Astrocyte of the spinal cord (primary cell): ENCODE measurements around the gene CHCHD3.
"Not testable (repeated sequence)": the region's sequence is repeated elsewhere in the genome, so short reads cannot be mapped to it uniquely, and the experiment has no call there.

Experiments used
- DNase-seq: peaks from one replicate; pipeline ENCODE4 v3.0.0; 2011; ENCODE audit warnings: low read depth, low spot score
- H3K4me3 ChIP-seq: 2 replicates; pipeline ENCODE4 v1.5.1; 2011; ENCODE audit warnings: low read depth, mild to moderate bottlenecking, low read length, moderate library complexity
- in situ Hi-C: cut with HindIII; loops from 2 replicates; pipeline ENCODE4 v1.10.0; 2017; ENCODE audit warnings: low sequenced_read_pairs
- TF ChIP-seq, protein P1 (sequence below): IDR thresholded peaks from 2 replicates; pipeline ENCODE4 v1.5.1; 2012; ENCODE audit warnings: low read depth, mild to moderate bottlenecking, low read length, inconsistent platforms

The CHCHD3 gene

GRCh38 chr7:132915647-132916046, 166.2 kb downstream of the CHCHD3 start:
- TF ChIP-seq, protein P1, sequence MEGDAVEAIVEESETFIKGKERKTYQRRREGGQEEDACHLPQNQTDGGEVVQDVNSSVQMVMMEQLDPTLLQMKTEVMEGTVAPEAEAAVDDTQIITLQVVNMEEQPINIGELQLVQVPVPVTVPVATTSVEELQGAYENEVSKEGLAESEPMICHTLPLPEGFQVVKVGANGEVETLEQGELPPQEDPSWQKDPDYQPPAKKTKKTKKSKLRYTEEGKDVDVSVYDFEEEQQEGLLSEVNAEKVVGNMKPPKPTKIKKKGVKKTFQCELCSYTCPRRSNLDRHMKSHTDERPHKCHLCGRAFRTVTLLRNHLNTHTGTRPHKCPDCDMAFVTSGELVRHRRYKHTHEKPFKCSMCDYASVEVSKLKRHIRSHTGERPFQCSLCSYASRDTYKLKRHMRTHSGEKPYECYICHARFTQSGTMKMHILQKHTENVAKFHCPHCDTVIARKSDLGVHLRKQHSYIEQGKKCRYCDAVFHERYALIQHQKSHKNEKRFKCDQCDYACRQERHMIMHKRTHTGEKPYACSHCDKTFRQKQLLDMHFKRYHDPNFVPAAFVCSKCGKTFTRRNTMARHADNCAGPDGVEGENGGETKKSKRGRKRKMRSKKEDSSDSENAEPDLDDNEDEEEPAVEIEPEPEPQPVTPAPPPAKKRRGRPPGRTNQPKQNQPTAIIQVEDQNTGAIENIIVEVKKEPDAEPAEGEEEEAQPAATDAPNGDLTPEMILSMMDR: no peak
- DNase-seq: no peak
- no peak overlapping the region for H3K4me3 ChIP-seq
- in situ Hi-C loops: no loop called here

DNA sequence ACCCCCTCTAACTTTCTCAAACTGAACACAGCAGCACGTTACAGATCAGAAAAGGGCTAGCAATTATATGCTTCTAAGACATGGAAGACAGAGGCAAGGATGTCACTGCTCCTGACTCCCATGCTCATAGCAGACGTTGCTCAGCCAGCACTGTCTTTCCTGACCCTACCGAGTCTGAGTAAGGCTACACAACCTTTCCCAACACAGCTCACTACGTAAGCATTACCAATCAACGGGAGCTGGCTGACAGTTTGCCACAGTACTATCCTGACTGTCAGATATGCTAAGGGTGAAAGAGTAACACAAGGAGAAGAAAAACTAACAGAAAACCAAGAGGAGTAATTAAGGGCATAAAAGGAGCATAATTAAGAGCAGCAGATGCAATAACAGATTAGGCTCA, 171.2 kb downstream of the CHCHD3 start:
- no peak overlapping the region for H3K4me3 ChIP-seq
- TF ChIP-seq, protein P1: no peak
- in situ Hi-C loops: no loop called here
- DNase-seq: no peak

GRCh38 chr7:132907380-132907940, 174.4 kb downstream of the CHCHD3 start:
- in situ Hi-C loops: no loop called here
- no peak for DNase-seq
- TF ChIP-seq, protein P1: no peak
- no peak overlapping the region for H3K4me3 ChIP-seq

- TF ChIP-seq, protein P1: no peak
- DNase-seq: no peak
- no peak overlapping the region for H3K4me3 ChIP-seq
- in situ Hi-C loops: no loop called here
Measured at GRCh38 chr7:132906193-132906835, 175.6 kb downstream of the CHCHD3 start.

DNA sequence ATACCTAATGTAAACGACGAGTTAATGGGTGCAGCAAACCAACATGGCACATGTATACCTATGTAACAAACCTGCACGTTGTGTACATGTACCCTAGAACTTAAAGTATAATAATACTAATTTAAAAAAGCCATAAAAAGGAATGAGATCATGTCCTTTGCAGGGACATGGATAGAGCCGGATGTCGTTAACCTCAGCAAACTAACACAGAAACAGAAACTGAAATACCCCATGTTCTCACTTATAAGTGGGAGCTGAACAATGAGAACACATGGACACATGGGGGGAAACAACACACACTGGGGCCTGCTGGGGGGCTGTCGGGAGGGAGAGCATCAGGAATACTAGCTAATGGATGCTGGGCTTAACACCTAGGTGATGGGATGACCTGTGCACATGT, 176.8 kb downstream of the CHCHD3 start:
- DNase-seq, in situ Hi-C loops, H3K4me3 ChIP-seq: not testable (repeated sequence)

DNA sequence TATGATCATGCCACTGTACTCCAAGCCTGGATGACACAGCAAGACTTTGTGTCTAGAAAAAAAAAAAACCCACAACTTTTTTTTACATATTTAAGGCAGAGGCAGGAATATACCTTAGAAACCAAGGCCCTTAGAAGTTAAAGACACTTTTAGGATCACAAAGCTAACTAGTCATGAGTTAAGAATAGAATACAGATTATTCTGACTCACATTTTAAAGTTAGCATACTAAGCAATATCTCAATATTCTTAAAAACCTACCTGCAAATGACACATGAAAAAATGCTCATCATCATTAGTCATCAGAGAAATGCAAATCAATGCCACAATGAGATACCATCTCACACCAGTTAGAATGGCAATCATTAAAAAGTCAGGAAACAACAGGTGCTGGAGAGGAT, 177.7 kb downstream of the CHCHD3 start:
- TF ChIP-seq, protein P1: no peak
- in situ Hi-C loops: no loop called here
- DNase-seq: no peak

GRCh38 chr7:132902294-132902693, 179.6 kb downstream of the CHCHD3 start:
- DNase-seq, in situ Hi-C loops, H3K4me3 ChIP-seq: not testable (repeated sequence)

More for the DNA sequence above, 177.7 kb downstream of the CHCHD3 start:
- no peak overlapping the region for H3K4me3 ChIP-seq
